Stimulated activated CD4-positive, alpha-beta T cell treated with anti-CD3 and anti-CD28 coated beads, Interleukin-1b, Interleukin-23, amount 100 ng/mL, for 24 hours (primary cell): ENCODE data around the gene RFXANK.
"Not testable (repeated sequence)": the region's sequence is repeated elsewhere in the genome, so short reads cannot be mapped to it uniquely, and the experiment has no call there.

Source experiments
- DNase-seq, 4 experiments: peaks; one replicate each; pipeline ENCODE4 v3.0.0-alpha.2; 2020; ENCODE audit warnings: low read depth in 4 of 4, low spot score in 1 of 4

RFXANK gene

GRCh38 chr19:19169236-19170052 lies 22.6 kb upstream of the RFXANK start:
- no peak for DNase-seq

- peak; percentile 27 to 74 (median 63) for DNase-seq
Measured at GRCh38 chr19:19170053-19170872, 21.8 kb upstream of the RFXANK start, which contains the start of gene MEF2B. MEF2B (minus strand) TSS chr19:19170263; CDS start chr19:19150735, 19,528 bp downstream.

- DNase-seq = no peak
Measured at GRCh38 chr19:19170873-19171672, 21.0 kb upstream of the RFXANK start.

- no peak for DNase-seq
Measured at GRCh38 chr19:19171821-19172532, 20.1 kb upstream of the RFXANK start.

GRCh38 chr19:19173243-19173642 lies 18.8 kb upstream of the RFXANK start:
- DNase-seq = not testable (repeated sequence)

GRCh38 chr19:19176950-19177349 lies 15.1 kb upstream of the RFXANK start:
- no peak for DNase-seq

- DNase-seq = no peak
Measured at GRCh38 chr19:19179548-19180441, 12.3 kb upstream of the RFXANK start.

- DNase-seq = no peak
Measured at GRCh38 chr19:19181488-19181998, 10.5 kb upstream of the RFXANK start.

GRCh38 chr19:19185853-19186740 lies 6.0 kb upstream of the RFXANK start:
- peak; percentile 27 to 50 (median 48) for DNase-seq

GRCh38 chr19:19186742-19187141 lies 5.3 kb upstream of the RFXANK start:
- DNase-seq = no peak

GRCh38 chr19:19191768-19192077 lies 335 bp upstream of the RFXANK start:
- no peak for DNase-seq

GRCh38 chr19:19192910-19193423 lies 909 bp downstream of the RFXANK start:
- DNase-seq = no peak

GRCh38 chr19:19193926-19194325 lies 1.9 kb downstream of the RFXANK start:
- no peak for DNase-seq

- DNase-seq = no peak
Measured at GRCh38 chr19:19201697-19202630, 9.9 kb downstream of the RFXANK start.

- no peak for DNase-seq
Measured at GRCh38 chr19:19202707-19203011, 10.6 kb downstream of the RFXANK start.

- peak; percentile 86 to 92 (median 90) for DNase-seq
Measured at GRCh38 chr19:19203012-19203856, 11.2 kb downstream of the RFXANK start, which contains the start of gene NR2C2AP. NR2C2AP (minus strand) TSS chr19:19203414; CDS start chr19:19203060, 354 bp downstream.
